Right lobe of liver (tissue), 6 donors: Measurements from ENCODE around the gene APOL5. TPM values are rescaled to one million over a fixed set of nuclear protein-coding genes. Genes with fewer than 3 reads are reported as not detected.

ENCODE experiments used
- ATAC-seq, 4 donors: fragments of 200-7000 bp; cut with Tn5 transposase; one replicate each; pipeline ENCODE4 v1.9.1; 2020; ENCODE audit warnings: mild to moderate bottlenecking in 4 of 4, moderate library complexity in 4 of 4
- DNase-seq, 3 donors: peaks; one replicate each; pipeline ENCODE4 v3.0.0-alpha.2; 2020
- H3K27ac ChIP-seq, 3 donors: fragments of 200-600 bp; one replicate each; pipeline ENCODE4 v1.8.0; 2022
- H3K27me3 ChIP-seq, 2 donors: fragments of 200-600 bp; one replicate each; pipeline ENCODE4 v1.8.0; 2022
- H3K36me3 ChIP-seq, 4 donors: fragments of 200-600 bp; sonication (generic) in 1 of 4; one replicate each; pipeline versions ENCODE4 v1.5.1 to v1.8.0; 2017 to 2022; ENCODE audit warnings: control low read depth in 1 of 4
- H3K4me1 ChIP-seq, 4 donors: fragments of 200-600 bp; sonication (generic) in 1 of 4; one replicate each; pipeline versions ENCODE4 v1.5.1 to v1.8.0; 2017 to 2022; ENCODE audit warnings: control low read depth in 1 of 4
- H3K4me3 ChIP-seq, 3 donors: fragments of 200-600 bp; one replicate each; pipeline ENCODE4 v1.8.0; 2022
- H3K9me3 ChIP-seq, 4 donors: fragments of 200-600 bp; sonication (generic) in 1 of 4; one replicate each; pipeline versions ENCODE4 v1.5.1 to v1.8.0; 2017 to 2022; ENCODE audit warnings: control low read depth in 1 of 4
- POLR2A ChIP-seq: fragments of 450-650 bp; IDR thresholded peaks from one replicate; pipeline ENCODE4 v1.6.1; 2017; ENCODE audit warnings: antibody characterized with exemption, mild to moderate bottlenecking
- WGBS: methylation state at CpG from one replicate; pipeline ENCODE4 v1.1.6; 2018; ENCODE audit warnings: low coverage, low lambda C conversion rate; ENCODE audit not compliant: insufficient coverage; ENCODE audit errors: missing lambda C conversion rate; 5-methylcytosine and 5-hydroxymethylcytosine counted together
- intact Hi-C, 2 donors: fragments of 100-400 bp; cut with DNase I; formaldehyde crosslinking; loops; one replicate each; pipeline versions ENCODE4 v1.11.2 to v1.14.1; 2022
- total RNA-seq, 6 experiments: library from RNA; depleted of rRNA in 2 of 6; stranded (reverse); fragments of >200 nt in 2 of 6; fragmentation: NEBNext Ultra II Directional in 3 of 6; extraction: Animal tissue kit (Norgen Biotek cat#: 25700) in 3 of 6; gene quantifications; one replicate each; pipeline versions ENCODE4 v1.1.0 to v1.2.4, GENCODE V29; 2016 to 2023
- TF ChIP-seq, protein P1 (sequence below), 4 donors: fragments of 200-600 bp in 3 of 4; fragments of 450-650 bp in 1 of 4; IDR thresholded peaks; one replicate each; pipeline versions ENCODE4 v1.5.1 to v1.8.0; 2016 to 2022; ENCODE audit warnings: antibody characterized with exemption in 4 of 4, mild to moderate bottlenecking in 2 of 4
- donor health status: DM: no; HTN: yes; CAD: no.
- donor health status: DM: no; HTN: no; CAD: no.
- donor health status: DM: no; HTN: no; CAD: no.
- donor health status: DM: no; HTN: yes; CAD: no.
- donor health status: DM: no; HTN: yes; CAD: no.

The APOL5 gene
- total RNA-seq, 6 experiments from 2014 or later = 0.51 TPM; not detected in 5

DNA sequence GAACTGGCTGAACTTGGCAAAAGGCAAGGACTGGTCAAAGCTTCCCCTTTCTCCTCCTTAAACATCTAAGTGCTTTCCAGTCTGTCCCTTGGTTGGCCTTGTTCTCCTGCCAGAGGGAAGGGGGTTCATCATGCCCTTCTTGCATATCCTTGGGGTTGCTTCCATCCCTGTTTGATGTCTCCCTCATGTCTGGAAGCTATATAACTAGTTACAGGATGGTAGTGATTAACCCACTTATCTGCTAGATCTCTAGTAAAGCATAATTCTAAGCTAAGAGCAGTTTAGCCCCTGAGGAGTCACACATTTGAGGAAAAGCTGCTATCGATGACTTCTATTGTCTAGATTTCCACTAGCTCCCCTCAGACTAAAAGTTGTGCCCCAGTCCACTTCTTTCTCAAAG is 22.9 kb downstream of the APOL5 start:
- Histone ChIP-seq H3K36me3 (peaks cover 0 to 3% (median 1%) of the 10 kb centered on the region in 4 donors), H3K4me3 (no peak overlapping the region), H3K27ac (no peak overlapping the region), H3K27me3 (no peaks in the 10 kb centered on the region), H3K9me3 (no peaks in the 10 kb centered on the region), H3K4me1 (peaks cover 0 to 19% (median 0%) of the 10 kb centered on the region in 4 donors)
- 92% methylated on average over 1 of the region's 1 CpG for WGBS
- TF ChIP-seq, protein P1, sequence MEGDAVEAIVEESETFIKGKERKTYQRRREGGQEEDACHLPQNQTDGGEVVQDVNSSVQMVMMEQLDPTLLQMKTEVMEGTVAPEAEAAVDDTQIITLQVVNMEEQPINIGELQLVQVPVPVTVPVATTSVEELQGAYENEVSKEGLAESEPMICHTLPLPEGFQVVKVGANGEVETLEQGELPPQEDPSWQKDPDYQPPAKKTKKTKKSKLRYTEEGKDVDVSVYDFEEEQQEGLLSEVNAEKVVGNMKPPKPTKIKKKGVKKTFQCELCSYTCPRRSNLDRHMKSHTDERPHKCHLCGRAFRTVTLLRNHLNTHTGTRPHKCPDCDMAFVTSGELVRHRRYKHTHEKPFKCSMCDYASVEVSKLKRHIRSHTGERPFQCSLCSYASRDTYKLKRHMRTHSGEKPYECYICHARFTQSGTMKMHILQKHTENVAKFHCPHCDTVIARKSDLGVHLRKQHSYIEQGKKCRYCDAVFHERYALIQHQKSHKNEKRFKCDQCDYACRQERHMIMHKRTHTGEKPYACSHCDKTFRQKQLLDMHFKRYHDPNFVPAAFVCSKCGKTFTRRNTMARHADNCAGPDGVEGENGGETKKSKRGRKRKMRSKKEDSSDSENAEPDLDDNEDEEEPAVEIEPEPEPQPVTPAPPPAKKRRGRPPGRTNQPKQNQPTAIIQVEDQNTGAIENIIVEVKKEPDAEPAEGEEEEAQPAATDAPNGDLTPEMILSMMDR (IDR thresholded peaks at IDR 0.05) = no peak
- no peak for TF ChIP-seq POLR2A
- DNase-seq = no peak
- peak in 1 of 4 donors; percentile 17 for ATAC-seq
- intact Hi-C loops = no loop called here

DNA sequence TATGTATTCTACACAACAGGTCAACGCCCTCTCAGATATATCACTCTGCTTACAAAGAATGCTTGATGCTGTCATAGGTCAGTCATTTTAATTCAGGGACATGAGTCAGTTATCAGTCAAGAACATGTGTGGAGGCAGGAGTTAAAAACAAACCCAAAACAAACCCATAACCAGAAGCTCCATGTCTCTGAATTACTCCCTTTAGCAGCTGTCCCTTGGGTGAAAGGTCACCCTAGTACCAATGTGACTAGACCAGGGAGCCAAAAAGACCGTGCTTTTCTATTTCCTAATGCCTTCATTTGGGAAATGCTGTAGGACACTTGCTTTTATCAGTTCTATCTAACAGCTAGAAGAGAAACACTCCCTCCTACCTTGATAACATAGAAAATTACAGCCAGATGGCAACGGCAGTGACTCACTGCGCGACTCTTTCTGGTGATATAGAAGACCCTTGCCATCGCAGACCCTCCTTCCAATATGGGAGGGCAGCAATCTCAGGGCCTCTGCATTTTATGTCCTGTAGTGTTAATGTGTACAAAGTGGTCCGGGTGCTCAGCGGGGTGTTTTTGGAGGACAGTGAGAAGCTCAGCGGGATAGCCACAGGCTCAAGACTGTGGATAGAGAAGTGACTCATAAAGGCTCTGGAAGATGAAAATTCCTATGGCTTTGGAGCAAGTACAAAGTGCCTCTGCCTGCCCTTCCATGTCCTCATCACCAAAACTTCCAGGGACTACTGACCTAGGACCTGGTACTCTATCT is 24.8 kb downstream of the APOL5 start:
- 78% methylated on average over 9 of the region's 9 CpGs for WGBS
- H3K36me3 ChIP-seq = peaks cover 0 to 12% (median 1%) of the 10 kb centered on the region in 4 donors
- intact Hi-C loops = no loop called here
- no peak overlapping the region for H3K27ac ChIP-seq
- DNase-seq (no peak), ATAC-seq (peak in 3 of 4 donors; percentile 19 to 56 (median 43))
- H3K9me3 ChIP-seq = no peaks in the 10 kb centered on the region
- TF ChIP-seq, protein P1 (IDR thresholded peaks at IDR 0.05) = no peak
- TF ChIP-seq POLR2A = no peak
- H3K27me3 ChIP-seq = no peaks in the 10 kb centered on the region
- H3K4me3 ChIP-seq = no peak overlapping the region
- H3K4me1 ChIP-seq = peaks cover 0 to 25% (median 5%) of the 10 kb centered on the region in 4 donors

DNA sequence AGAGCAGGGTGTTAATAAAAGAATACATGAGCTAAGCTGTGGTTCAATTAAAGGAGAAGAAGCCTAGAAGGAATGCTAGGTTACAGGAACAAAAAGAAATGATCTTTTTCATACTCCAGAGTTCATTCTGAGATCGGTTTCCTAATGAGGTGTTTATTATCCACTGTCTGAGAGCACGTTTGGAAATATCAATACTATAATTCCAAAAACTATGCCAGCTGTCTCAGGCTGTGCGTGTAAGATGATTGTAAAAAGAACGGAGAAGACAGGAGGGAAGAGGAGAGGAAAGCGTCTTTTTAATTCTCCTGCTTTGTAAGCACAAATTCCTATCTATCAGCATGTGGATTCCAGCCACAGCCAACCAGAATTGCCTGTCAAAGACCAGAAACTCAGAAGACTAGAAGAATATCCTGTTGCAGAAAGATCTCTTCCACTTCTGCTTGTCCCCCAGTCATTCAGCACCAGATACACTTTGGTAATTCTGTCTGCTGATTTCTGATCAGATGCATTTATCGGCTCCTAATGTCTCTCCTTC is 25.7 kb downstream of the APOL5 start:
- Histone ChIP-seq H3K27me3 (no peaks in the 10 kb centered on the region), H3K4me3 (no peak overlapping the region), H3K27ac (no peak overlapping the region), H3K36me3 (peaks cover 0 to 12% (median 1%) of the 10 kb centered on the region in 4 donors), H3K9me3 (no peaks in the 10 kb centered on the region), H3K4me1 (peaks cover 0 to 26% (median 5%) of the 10 kb centered on the region in 4 donors)
- TF ChIP-seq, protein P1 (IDR thresholded peaks at IDR 0.05) = no peak
- TF ChIP-seq POLR2A = no peak
- 63% methylated on average over 4 of the region's 6 CpGs for WGBS
- intact Hi-C loops = no loop called here
- ATAC-seq = no peak
- DNase-seq = no peak

DNA sequence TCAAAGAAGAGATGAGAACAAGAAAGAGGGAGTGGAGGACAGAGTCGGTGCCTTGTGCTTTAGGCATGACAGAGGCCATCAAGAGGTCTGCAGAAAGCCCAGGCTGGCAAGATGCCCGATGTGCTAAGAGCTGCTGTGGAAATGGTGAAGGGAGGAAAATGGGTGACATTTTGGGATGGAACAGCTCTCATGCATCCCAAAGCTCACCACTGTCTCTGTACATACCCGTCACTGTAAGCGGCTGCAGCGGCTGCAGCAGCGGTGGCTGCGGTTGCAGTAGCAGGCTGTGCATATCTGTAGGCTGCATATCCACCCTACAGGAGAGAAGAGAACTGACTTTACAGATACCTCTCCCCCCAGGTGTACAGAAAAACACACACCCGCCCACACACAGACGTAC is 28.6 kb downstream of the APOL5 start:
- peaks cover 0 to 19% (median 5%) of the 10 kb centered on the region in 4 donors for H3K4me1 ChIP-seq
- ATAC-seq (peak in 1 of 4 donors; percentile 8), DNase-seq (no peak)
- TF ChIP-seq, protein P1 (IDR thresholded peaks at IDR 0.05) = no peak
- H3K27ac ChIP-seq = no peak overlapping the region
- no peaks in the 10 kb centered on the region for H3K27me3 ChIP-seq
- H3K4me3 ChIP-seq = no peak overlapping the region
- peaks cover 0 to 12% (median 1%) of the 10 kb centered on the region in 4 donors for H3K36me3 ChIP-seq
- intact Hi-C loops = no loop called here
- no peaks in the 10 kb centered on the region for H3K9me3 ChIP-seq
- 83% methylated on average over 4 of the region's 9 CpGs for WGBS
